Neuronal stem cell (in vitro differentiated cells): ENCODE data around the gene PPDPF. TPM values are rescaled to one million over a fixed set of nuclear protein-coding genes. Genes with fewer than 3 reads are reported as not detected.

Experiments
- DNase-seq: peaks from one replicate; pipeline ENCODE4 v3.0.0-alpha.2; 2013; ENCODE audit warnings: low spot score
- H2AFZ ChIP-seq: one replicate; pipeline ENCODE4 v1.6.1; 2013; ENCODE audit warnings: mild to moderate bottlenecking, low read length, inconsistent platforms
- H2AK5ac ChIP-seq: 2 replicates; pipeline ENCODE4 v1.6.1; 2013; ENCODE audit warnings: low read depth, mild to moderate bottlenecking, inconsistent platforms, low read length, moderate library complexity, mixed read lengths
- H2BK120ac ChIP-seq: 2 replicates; pipeline ENCODE4 v1.6.1; 2013; ENCODE audit warnings: low read depth, mild to moderate bottlenecking, inconsistent platforms, low read length, moderate library complexity, mixed read lengths
- H2BK12ac ChIP-seq: one replicate; pipeline ENCODE4 v1.6.1; 2013; ENCODE audit warnings: low read length, inconsistent platforms
- H2BK15ac ChIP-seq: 2 replicates; pipeline ENCODE4 v1.6.1; 2013; ENCODE audit warnings: mild to moderate bottlenecking, low read length, inconsistent platforms, mixed read lengths
- H2BK5ac ChIP-seq: one replicate; pipeline ENCODE4 v1.6.1; 2013; ENCODE audit warnings: inconsistent platforms, mild to moderate bottlenecking, low read length, moderate library complexity
- H3K14ac ChIP-seq: one replicate; pipeline ENCODE4 v1.6.1; 2013; ENCODE audit warnings: low read length, inconsistent platforms
- H3K18ac ChIP-seq: 2 replicates; pipeline ENCODE4 v1.6.1; 2013; ENCODE audit warnings: low read length, inconsistent platforms
- H3K23ac ChIP-seq: 2 replicates; pipeline ENCODE4 v1.6.1; 2013; ENCODE audit warnings: low read depth, mild to moderate bottlenecking, mixed read lengths, low read length, inconsistent platforms; ENCODE audit not compliant: poor library complexity
- H3K27ac ChIP-seq: replicated peaks from 3 replicates; pipeline ENCODE4 v1.5.1; 2013; ENCODE audit warnings: low read length, inconsistent platforms
- H3K27me3 ChIP-seq, 3 experiments: 2 replicates each; pipeline ENCODE4 v1.6.1; 2013; ENCODE audit warnings: low read length in 3 of 3, mild to moderate bottlenecking in 2 of 3, inconsistent platforms in 1 of 3, low read depth in 1 of 3, mixed read lengths in 1 of 3, moderate library complexity in 1 of 3; ENCODE audit not compliant: control insufficient read depth in 3 of 3, insufficient read depth in 3 of 3
- H3K36me3 ChIP-seq, 2 donors: replicated peaks in 1 of 2; 2 replicates each; pipeline ENCODE4 v1.6.1; 2013; ENCODE audit warnings: low read length in 2 of 2; ENCODE audit not compliant: control insufficient read depth in 2 of 2, insufficient read depth in 2 of 2
- H3K4ac ChIP-seq: 2 replicates; pipeline ENCODE4 v1.6.1; 2013; ENCODE audit warnings: inconsistent platforms, mild to moderate bottlenecking, low read length, moderate library complexity
- H3K4me1 ChIP-seq, 2 donors: 1 replicate in 1 of 2; 2 replicates in 1 of 2; pipeline ENCODE4 v1.6.1; 2013; ENCODE audit warnings: low read length in 2 of 2, low read depth in 1 of 2; ENCODE audit not compliant: control insufficient read depth in 2 of 2, insufficient read depth in 1 of 2
- H3K4me2 ChIP-seq: one replicate; pipeline ENCODE4 v1.6.1; 2013; ENCODE audit warnings: mild to moderate bottlenecking, low read length, inconsistent platforms; ENCODE audit not compliant: insufficient read depth, poor library complexity, severe bottlenecking
- H3K4me3 ChIP-seq, 2 donors: 2 replicates each; pipeline ENCODE4 v1.5.1; 2013; ENCODE audit warnings: low read length in 2 of 2, mild to moderate bottlenecking in 2 of 2, inconsistent platforms in 1 of 2, moderate library complexity in 1 of 2
- H3K79me1 ChIP-seq: one replicate; pipeline ENCODE4 v1.6.1; 2013; ENCODE audit warnings: low read depth, mild to moderate bottlenecking, inconsistent platforms, low read length, moderate library complexity
- H3K9ac ChIP-seq: one replicate; pipeline ENCODE4 v1.6.1; 2013; ENCODE audit warnings: mild to moderate bottlenecking, low read depth, low read length, inconsistent platforms; ENCODE audit not compliant: poor library complexity
- H3K9me3 ChIP-seq, 2 donors: replicated peaks in 1 of 2; 2 replicates each; pipeline versions ENCODE3 to v1.6.1; 2013; ENCODE audit warnings: low read length in 2 of 2, mild to moderate bottlenecking in 2 of 2, inconsistent platforms in 1 of 2, low read depth in 1 of 2, mixed read lengths in 1 of 2, moderate library complexity in 1 of 2; ENCODE audit not compliant: control insufficient read depth in 2 of 2, insufficient read depth in 1 of 2
- H4K8ac ChIP-seq: one replicate; pipeline ENCODE4 v1.6.1; 2013; ENCODE audit warnings: low read depth, mild to moderate bottlenecking, inconsistent platforms, low read length, moderate library complexity
- H4K91ac ChIP-seq: one replicate; pipeline ENCODE4 v1.6.1; 2013; ENCODE audit warnings: low read length, low read depth, mild to moderate bottlenecking, inconsistent platforms; ENCODE audit not compliant: poor library complexity
- WGBS, 2 donors: extraction: QIAGEN DNeasy Blood & Tissue Kit; methylation state at CpG; one replicate each; pipeline ENCODE4 v1.1.7; 2013; ENCODE audit warnings: missing lambda C conversion rate in 2 of 2, mixed read lengths in 1 of 2; ENCODE audit not compliant: insufficient read length in 2 of 2, insufficient replicate concordance in 1 of 2; ENCODE audit errors: extremely low coverage in 2 of 2; 5-methylcytosine and 5-hydroxymethylcytosine counted together
- polyA plus RNA-seq, 2 experiments: library from polyadenylated mRNA; stranded (reverse); fragments of 200-250 nt; gene quantifications; one replicate each; pipeline ENCODE4 v1.2.3, GENCODE V29; 2013

PPDPF gene
- 310 TPM for polyA plus RNA-seq (2013, experiment 1 of 2)
- 296 TPM for polyA plus RNA-seq (2013, experiment 2 of 2)

GRCh38 chr20:63520504-63520933 is at the start of gene PPDPF:
Gene PPDPF (plus strand): TSS chr20:63520765. CDS start chr20:63521309, 544 bp downstream.
- peak within 1 kb of the TSS; percentile 99 for H2AK5ac ChIP-seq
- H4K8ac ChIP-seq = peak within 1 kb of the TSS; percentile 43
- peak within 1 kb of the TSS; percentile 93 for H3K4ac ChIP-seq
- H2BK120ac ChIP-seq = peak within 1 kb of the TSS; percentile 81
- H2BK5ac ChIP-seq = peak within 1 kb of the TSS; percentile 96
- peak within 1 kb of the TSS; percentile 99 for H4K91ac ChIP-seq
- peak within 1 kb of the TSS; percentile 96 for H3K4me2 ChIP-seq
- H3K14ac ChIP-seq = peak within 1 kb of the TSS; percentile 90
- peaks cover 13 to 15% of the 10 kb centered on the region in 2 donors for H3K4me1 ChIP-seq
- peak within 1 kb of the TSS; percentile 98 for H3K9ac ChIP-seq
- peaks cover 0 to 3% (median 0%) of the 10 kb centered on the region in 3 experiments for H3K27me3 ChIP-seq
- peak within 1 kb of the TSS; percentile 92 to 99 for H3K4me3 ChIP-seq
- peak within 1 kb of the TSS; percentile 91 for H2AFZ ChIP-seq
- peak; percentile 87 for DNase-seq
- peak within 1 kb of the TSS; percentile 99 for H3K18ac ChIP-seq
- H3K79me1 ChIP-seq = peaks cover 22% of the 10 kb centered on the region
- peak within 1 kb of the TSS; percentile 85 for H3K27ac ChIP-seq
- peaks cover 12 to 20% of the 10 kb centered on the region in 2 donors for H3K9me3 ChIP-seq
- H2BK15ac ChIP-seq = peak within 1 kb of the TSS; percentile 97
- H3K23ac ChIP-seq = peak within 1 kb of the TSS; percentile 98
- peaks cover 19 to 50% of the 10 kb centered on the region in 2 donors for H3K36me3 ChIP-seq
- H2BK12ac ChIP-seq = peak within 1 kb of the TSS; percentile 90
- WGBS, 2 donors = no CpG with 5 or more reads among the region's 64 CpGs

GRCh38 chr20:63471002-63471716 is 49.4 kb upstream of the PPDPF start:
- H3K4me1 ChIP-seq = peaks cover 12 to 35% of the 10 kb centered on the region in 2 donors
- peaks cover 0 to 31% (median 17%) of the 10 kb centered on the region in 3 experiments for H3K27me3 ChIP-seq
- no peak for DNase-seq
- peak overlapping the region; percentile 96 for H2BK15ac ChIP-seq
- H2BK120ac ChIP-seq = peak overlapping the region; percentile 38
- H3K4me3 ChIP-seq = peak overlapping the region; percentile 90 to 94
- peaks cover 0 to 31% of the 10 kb centered on the region in 2 donors for H3K36me3 ChIP-seq
- H4K91ac ChIP-seq = no peak overlapping the region
- H3K18ac ChIP-seq = peak overlapping the region; percentile 93
- peak overlapping the region; percentile 95 for H3K9ac ChIP-seq
- peak overlapping the region; percentile 16 for H2BK5ac ChIP-seq
- H3K4ac ChIP-seq = no peak overlapping the region
- peaks cover 0 to 2% of the 10 kb centered on the region in 2 donors for H3K9me3 ChIP-seq
- H3K27ac ChIP-seq = no peak overlapping the region
- H3K23ac ChIP-seq = no peak overlapping the region
- no peak overlapping the region for H4K8ac ChIP-seq
- peak overlapping the region; percentile 89 for H2AK5ac ChIP-seq
- peak overlapping the region; percentile 87 for H3K4me2 ChIP-seq
- H2AFZ ChIP-seq = peak overlapping the region; percentile 71
- H2BK12ac ChIP-seq = no peak overlapping the region
- peaks cover 18% of the 10 kb centered on the region for H3K79me1 ChIP-seq
- no CpG with 5 or more reads among the region's 46 CpGs for WGBS, 2 donors
- H3K14ac ChIP-seq = peak overlapping the region; percentile 47

GRCh38 chr20:63471717-63471980 is 48.9 kb upstream of the PPDPF start:
- H3K14ac ChIP-seq = no peak overlapping the region
- peak overlapping the region; percentile 23 for H3K4ac ChIP-seq
- peaks cover 0 to 2% of the 10 kb centered on the region in 2 donors for H3K9me3 ChIP-seq
- peaks cover 15% of the 10 kb centered on the region for H3K79me1 ChIP-seq
- peaks cover 12 to 31% of the 10 kb centered on the region in 2 donors for H3K4me1 ChIP-seq
- no peak overlapping the region for H2BK5ac ChIP-seq
- peak overlapping the region; percentile 86 for H3K9ac ChIP-seq
- H2BK15ac ChIP-seq = peak overlapping the region; percentile 96
- peaks cover 0 to 26% of the 10 kb centered on the region in 2 donors for H3K36me3 ChIP-seq
- no peak overlapping the region for H4K8ac ChIP-seq
- no peak overlapping the region for H2BK12ac ChIP-seq
- no peak overlapping the region for H4K91ac ChIP-seq
- no peak overlapping the region for H3K23ac ChIP-seq
- peak overlapping the region; percentile 71 for H2AFZ ChIP-seq
- peak overlapping the region; percentile 87 for H3K4me2 ChIP-seq
- H3K27me3 ChIP-seq = peaks cover 0 to 31% (median 17%) of the 10 kb centered on the region in 3 experiments
- peak overlapping the region; percentile 93 for H3K18ac ChIP-seq
- H3K4me3 ChIP-seq = peak overlapping the region; percentile 90 to 94
- H2AK5ac ChIP-seq = no peak overlapping the region
- DNase-seq = no peak
- WGBS, 2 donors = no CpG with 5 or more reads among the region's 27 CpGs
- no peak overlapping the region for H2BK120ac ChIP-seq
- no peak overlapping the region for H3K27ac ChIP-seq
